BLaER1 treated with 17β-estradiol and CSF1 and Interleukin-3, amounts not matched to agents 10 nM and 100 nM (cell line): Measurements from ENCODE around the gene EPB41L4B.
A peak's percentile ranks its signal among the peaks of the same experiment; 100 is the strongest.

Source experiments
- H3K27ac ChIP-seq, 11 experiments: shearing (Covaris generic); formaldehyde crosslinking; 2 replicates each; pipeline ENCODE4 v1.8.1; 2022
- H3K27me3 ChIP-seq, 11 experiments: shearing (Covaris generic); formaldehyde crosslinking; 2 replicates each; pipeline ENCODE4 v1.8.1; 2022
- H3K36me3 ChIP-seq, 11 experiments: shearing (Covaris generic); formaldehyde crosslinking; 2 replicates each; pipeline ENCODE4 v1.8.1; 2022
- H3K4me1 ChIP-seq, 10 experiments: shearing (Covaris generic); formaldehyde crosslinking; 2 replicates each; pipeline ENCODE4 v1.8.1; 2022
- H3K4me2 ChIP-seq, 11 experiments: shearing (Covaris generic); formaldehyde crosslinking; 2 replicates each; pipeline ENCODE4 v1.8.1; 2022
- H3K4me3 ChIP-seq, 10 experiments: shearing (Covaris generic); formaldehyde crosslinking; 2 replicates each; pipeline ENCODE4 v1.8.1; 2022
- H3K9ac ChIP-seq, 11 experiments: shearing (Covaris generic); formaldehyde crosslinking; 2 replicates each; pipeline ENCODE4 v1.8.1; 2022
- H3K9me3 ChIP-seq, 11 experiments: shearing (Covaris generic); formaldehyde crosslinking; replicated peaks in 1 of 11; 2 replicates each; pipeline ENCODE4 v1.8.1; 2022
- H4K20me1 ChIP-seq, 11 experiments: shearing (Covaris generic); formaldehyde crosslinking; 2 replicates each; pipeline ENCODE4 v1.8.1; 2022
- Cebpa-rat ChIP-seq, 11 experiments: shearing (Covaris generic); IDR thresholded peaks; 2 replicates each; pipeline ENCODE4 v1.8.1; 2022

Gene EPB41L4B

DNA sequence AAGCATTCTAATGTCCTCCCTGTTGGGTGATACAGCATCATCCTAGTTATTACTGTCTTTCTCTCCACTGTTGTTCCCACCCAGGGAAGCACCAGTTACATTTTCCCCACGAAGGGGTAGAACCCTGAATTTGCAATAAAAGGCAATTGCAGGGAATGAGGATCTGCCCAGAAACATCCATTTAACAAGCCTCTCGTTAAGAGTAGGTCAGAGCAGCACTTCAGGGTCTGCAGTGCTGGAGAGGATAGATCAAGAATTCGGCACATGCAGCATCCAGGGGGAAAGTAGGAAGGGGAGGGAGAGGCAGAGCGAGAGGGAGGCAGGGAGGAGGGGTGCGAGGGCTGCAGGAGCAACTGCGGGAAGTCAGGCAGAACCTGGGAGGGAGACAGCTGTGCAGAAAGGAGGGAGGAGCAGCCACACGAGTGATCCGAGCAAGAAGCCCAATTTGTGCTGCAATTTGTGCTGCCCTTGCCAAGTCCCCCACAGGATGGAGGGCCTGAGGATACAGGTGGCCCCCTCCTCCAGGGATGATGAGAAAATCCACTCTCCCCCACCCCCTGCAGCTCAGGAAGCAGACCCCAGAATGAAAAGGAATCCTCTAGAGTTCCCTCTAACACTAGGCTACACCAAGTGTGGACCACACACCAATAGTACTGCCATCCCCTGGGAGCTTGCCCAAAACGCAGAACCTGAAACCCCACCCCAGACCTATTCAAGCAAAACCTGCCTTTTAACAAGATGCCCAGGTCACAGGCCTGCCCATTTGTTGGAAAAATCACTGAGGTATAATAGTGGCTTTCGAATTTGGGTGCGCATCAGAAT is 62.2 kb downstream of the EPB41L4B start:
- H3K27me3 ChIP-seq, result no peaks in the 10 kb centered on the region
- no peak for TF ChIP-seq Cebpa-rat (IDR thresholded peaks at IDR 0.05)
- H3K36me3 ChIP-seq, result no peaks in the 10 kb centered on the region
- H3K27ac ChIP-seq, result no peak overlapping the region
- peaks cover 0 to 16% (median 11%) of the 10 kb centered on the region in 10 experiments; a peak in 15 of 20 replicates for H3K4me1 ChIP-seq
- H3K4me2 ChIP-seq, result peak overlapping the region in 9 of 11 experiments; percentile 17 to 75 (median 68); a peak in 15 of 22 replicates
- no peaks in the 10 kb centered on the region for H4K20me1 ChIP-seq
- H3K9ac ChIP-seq, result 0 out of 22 replicates have a peak overlapping the region, but pooled peaks of 1 of the 11 experiments have one; percentile 33
- no peaks in the 10 kb centered on the region for H3K9me3 ChIP-seq
- H3K4me3 ChIP-seq, result no peak overlapping the region

DNA sequence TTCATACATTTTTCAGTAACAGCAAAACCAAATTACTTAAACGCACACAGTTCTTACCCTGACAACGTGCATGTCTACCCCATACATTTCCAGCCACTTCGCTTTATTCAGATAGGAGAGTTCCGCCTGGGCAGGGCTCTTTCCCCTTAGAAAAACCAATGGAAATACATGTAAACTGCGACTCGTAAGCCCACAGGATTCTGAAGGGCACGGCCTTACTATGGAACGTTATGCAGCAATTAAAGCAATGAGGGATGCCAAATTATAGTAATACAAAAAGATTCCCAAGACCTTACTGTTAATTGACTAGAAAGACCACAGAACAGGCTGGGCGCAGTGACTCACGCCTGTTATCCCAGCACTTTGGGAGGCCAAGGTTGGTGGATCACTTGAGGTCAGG is 64.5 kb downstream of the EPB41L4B start:
- no peak overlapping the region for H3K4me3 ChIP-seq
- H3K27me3 ChIP-seq, result no peaks in the 10 kb centered on the region
- H3K9me3 ChIP-seq, result no peaks in the 10 kb centered on the region
- H3K36me3 ChIP-seq, result no peaks in the 10 kb centered on the region
- no peak for TF ChIP-seq Cebpa-rat (IDR thresholded peaks at IDR 0.05)
- H4K20me1 ChIP-seq, result no peaks in the 10 kb centered on the region
- H3K4me1 ChIP-seq, result peaks cover 10 to 18% (median 13%) of the 10 kb centered on the region in 10 experiments
- H3K27ac ChIP-seq, result no peak overlapping the region
- H3K4me2 ChIP-seq, result no peak overlapping the region
- H3K9ac ChIP-seq, result no peak overlapping the region

DNA sequence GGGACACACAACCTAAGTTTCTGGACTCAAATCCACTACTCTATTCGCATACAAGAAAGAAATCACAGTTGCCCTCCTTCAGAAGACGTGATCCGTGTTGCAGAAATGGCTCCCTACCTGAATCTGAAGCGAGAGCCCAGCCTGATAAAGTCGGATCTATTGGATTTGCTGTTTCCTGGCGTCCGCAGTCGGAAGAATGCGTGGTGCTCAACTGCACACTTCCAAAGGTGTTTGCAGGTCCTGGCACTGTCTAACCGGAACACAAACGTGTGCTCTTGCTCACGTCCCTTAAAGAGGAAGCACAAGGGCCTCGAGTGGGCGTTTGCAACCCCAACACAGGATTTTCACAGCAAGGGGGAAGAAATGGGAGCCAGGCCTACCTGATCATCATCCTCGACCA is 65.5 kb downstream of the EPB41L4B start:
- no peak for TF ChIP-seq Cebpa-rat (IDR thresholded peaks at IDR 0.05)
- Histone ChIP-seq H3K4me1 (peaks cover 10 to 23% (median 16%) of the 10 kb centered on the region in 10 experiments), H3K27ac (no peak overlapping the region), H3K36me3 (no peaks in the 10 kb centered on the region), H3K9me3 (no peaks in the 10 kb centered on the region), H4K20me1 (no peaks in the 10 kb centered on the region), H3K4me2 (no peak overlapping the region), H3K4me3 (no peak overlapping the region), H3K9ac (no peak overlapping the region), H3K27me3 (no peaks in the 10 kb centered on the region)

DNA sequence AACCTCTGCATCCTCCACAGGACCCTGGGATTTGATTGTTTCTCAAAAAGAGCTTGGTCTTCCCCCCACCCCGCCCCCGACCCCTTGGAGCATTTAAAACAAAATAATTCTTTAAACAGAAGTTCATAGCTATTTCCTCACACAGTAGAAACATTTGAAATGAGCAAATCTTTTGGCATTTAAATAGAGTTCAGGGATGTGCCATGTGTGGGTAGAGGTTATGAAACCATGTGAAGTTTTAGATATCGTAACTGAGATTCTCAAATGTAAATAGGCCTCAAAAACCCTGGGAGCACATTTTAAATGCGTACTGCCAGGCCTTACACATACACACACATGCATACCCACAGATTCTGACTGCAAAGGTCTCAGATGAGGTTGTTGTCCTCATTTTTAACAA is 66.5 kb downstream of the EPB41L4B start:
- Histone ChIP-seq H3K27me3 (no peaks in the 10 kb centered on the region), H3K4me1 (peaks cover 10 to 25% (median 13%) of the 10 kb centered on the region in 10 experiments), H3K9ac (no peak overlapping the region), H3K9me3 (no peaks in the 10 kb centered on the region), H3K4me3 (no peak overlapping the region), H3K27ac (no peak overlapping the region), H3K36me3 (no peaks in the 10 kb centered on the region), H4K20me1 (no peaks in the 10 kb centered on the region), H3K4me2 (no peak overlapping the region)
- no peak for TF ChIP-seq Cebpa-rat (IDR thresholded peaks at IDR 0.05)

DNA sequence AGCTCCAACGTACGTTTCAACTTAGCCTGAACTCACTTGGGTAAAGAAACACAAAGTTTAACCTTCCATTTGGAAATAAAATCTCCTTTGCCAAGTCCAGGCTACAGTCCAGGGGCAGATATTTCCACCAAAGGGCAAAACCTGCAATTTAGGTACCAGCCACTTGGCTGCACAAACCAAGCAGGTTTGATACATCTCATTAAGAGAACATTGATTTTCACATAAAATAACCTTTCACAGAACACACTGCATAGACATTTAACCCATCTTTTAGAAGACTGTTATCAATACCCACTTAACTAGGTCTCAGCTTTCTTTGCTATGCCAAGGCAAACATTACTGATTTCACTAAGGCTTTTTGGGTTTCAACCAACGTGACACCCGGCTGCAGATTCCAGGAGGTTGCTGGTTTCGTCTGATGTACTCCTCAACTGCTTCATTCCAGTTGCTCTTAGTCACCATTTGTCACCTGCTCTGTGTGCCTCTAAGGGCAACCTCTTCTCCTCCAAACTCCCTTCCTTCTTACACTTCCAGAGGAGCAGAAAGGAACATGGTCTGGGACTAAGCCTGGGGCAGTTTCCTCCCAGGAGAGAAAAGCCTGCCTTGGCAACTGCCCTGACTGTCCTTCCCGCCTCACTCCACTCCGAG is 67.1 kb downstream of the EPB41L4B start:
- Histone ChIP-seq H3K9me3 (no peaks in the 10 kb centered on the region), H3K4me1 (peaks cover 6 to 25% (median 8%) of the 10 kb centered on the region in 10 experiments), H3K4me2 (no peak overlapping the region), H4K20me1 (no peaks in the 10 kb centered on the region), H3K36me3 (no peaks in the 10 kb centered on the region), H3K27ac (no peak overlapping the region), H3K27me3 (no peaks in the 10 kb centered on the region), H3K9ac (no peak overlapping the region), H3K4me3 (no peak overlapping the region)
- TF ChIP-seq Cebpa-rat (IDR thresholded peaks at IDR 0.05), result no peak

DNA sequence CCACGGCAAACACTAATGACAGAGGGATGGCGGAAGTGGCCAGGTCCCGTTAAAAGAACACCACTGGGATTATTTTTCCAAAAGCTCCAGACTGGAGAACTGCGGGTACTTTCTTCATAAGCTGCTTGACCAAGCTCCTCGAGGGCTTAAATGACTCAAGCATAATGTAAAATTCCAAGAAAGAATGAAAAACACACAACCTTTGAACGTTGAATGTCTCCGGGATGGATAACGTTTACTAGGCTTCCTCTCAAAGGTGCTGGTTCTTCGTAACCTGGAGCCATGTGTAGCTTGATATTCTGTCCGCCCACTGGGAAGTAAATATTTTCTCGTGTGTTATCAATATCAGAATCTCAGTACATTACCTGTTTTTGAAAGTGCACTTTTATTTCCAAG is 67.6 kb downstream of the EPB41L4B start:
- H3K27ac ChIP-seq, result no peak overlapping the region
- H3K27me3 ChIP-seq, result no peaks in the 10 kb centered on the region
- H4K20me1 ChIP-seq, result no peaks in the 10 kb centered on the region
- H3K9ac ChIP-seq, result no peak overlapping the region
- peaks cover under 1 to 25% (median 3%) of the 10 kb centered on the region in 10 experiments; a peak in 15 of 20 replicates for H3K4me1 ChIP-seq
- no peaks in the 10 kb centered on the region for H3K9me3 ChIP-seq
- no peaks in the 10 kb centered on the region for H3K36me3 ChIP-seq
- H3K4me3 ChIP-seq, result no peak overlapping the region
- no peak overlapping the region for H3K4me2 ChIP-seq
- no peak for TF ChIP-seq Cebpa-rat (IDR thresholded peaks at IDR 0.05)

DNA sequence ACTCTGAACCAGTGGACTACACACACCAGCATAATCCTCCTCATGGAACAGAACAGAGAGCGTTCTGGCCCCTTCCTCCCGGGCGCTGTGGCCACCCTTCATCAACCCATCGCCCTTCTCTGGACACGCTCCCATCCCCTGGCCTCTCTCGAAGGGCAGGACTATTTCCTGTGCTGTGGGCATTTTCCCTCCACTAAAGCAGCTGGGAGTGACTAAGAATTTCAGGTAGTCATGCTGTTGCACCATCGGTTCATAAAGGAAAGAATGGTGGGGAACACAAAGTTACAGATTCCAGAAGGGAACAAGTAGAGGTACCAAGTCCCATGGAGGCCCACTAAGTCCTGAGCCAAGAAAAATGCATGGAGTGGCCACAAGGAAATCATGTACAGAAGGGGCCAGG is 68.6 kb downstream of the EPB41L4B start:
- H4K20me1 ChIP-seq, result no peaks in the 10 kb centered on the region
- no peaks in the 10 kb centered on the region for H3K27me3 ChIP-seq
- 0 out of 22 replicates have a peak overlapping the region, but pooled peaks of 1 of the 11 experiments have one; percentile 38 for H3K27ac ChIP-seq
- no peak for TF ChIP-seq Cebpa-rat (IDR thresholded peaks at IDR 0.05)
- H3K9ac ChIP-seq, result no peak overlapping the region
- no peaks in the 10 kb centered on the region for H3K9me3 ChIP-seq
- peak overlapping the region in 3 of 11 experiments; percentile 47 to 72 (median 64); a peak in 6 of 22 replicates for H3K4me2 ChIP-seq
- H3K4me3 ChIP-seq, result no peak overlapping the region
- no peaks in the 10 kb centered on the region for H3K36me3 ChIP-seq
- H3K4me1 ChIP-seq, result peaks cover 0 to 25% (median 5%) of the 10 kb centered on the region in 10 experiments; a peak in 9 of 20 replicates

DNA sequence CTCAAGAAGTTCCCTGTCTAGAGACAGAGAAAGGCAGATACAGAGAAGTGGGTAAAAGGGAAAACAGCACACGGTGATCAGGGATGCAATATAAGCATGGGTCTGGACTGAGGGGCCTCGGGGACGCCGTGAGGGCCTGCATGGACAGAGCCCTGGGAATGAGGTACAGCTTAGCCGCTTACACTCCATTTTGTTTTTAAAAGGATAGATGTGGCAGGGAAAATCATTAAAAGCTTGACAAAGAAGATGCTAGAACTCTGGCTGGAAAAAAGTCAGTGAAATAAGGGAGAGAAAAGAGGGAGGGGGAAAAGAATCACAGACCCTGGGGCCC is 69.1 kb downstream of the EPB41L4B start:
- H3K4me2 ChIP-seq, result peak overlapping the region in 3 of 11 experiments; percentile 47 to 72 (median 64); a peak in 6 of 22 replicates
- H3K4me1 ChIP-seq, result peaks cover 0 to 25% (median 5%) of the 10 kb centered on the region in 10 experiments; a peak in 9 of 20 replicates
- H3K27ac ChIP-seq, result peak overlapping the region in 1 of 11 experiments; percentile 38; a peak in 1 of 22 replicates
- H4K20me1 ChIP-seq, result no peaks in the 10 kb centered on the region
- no peak for TF ChIP-seq Cebpa-rat (IDR thresholded peaks at IDR 0.05)
- H3K4me3 ChIP-seq, result no peak overlapping the region
- no peaks in the 10 kb centered on the region for H3K36me3 ChIP-seq
- no peaks in the 10 kb centered on the region for H3K27me3 ChIP-seq
- no peaks in the 10 kb centered on the region for H3K9me3 ChIP-seq
- no peak overlapping the region for H3K9ac ChIP-seq

DNA sequence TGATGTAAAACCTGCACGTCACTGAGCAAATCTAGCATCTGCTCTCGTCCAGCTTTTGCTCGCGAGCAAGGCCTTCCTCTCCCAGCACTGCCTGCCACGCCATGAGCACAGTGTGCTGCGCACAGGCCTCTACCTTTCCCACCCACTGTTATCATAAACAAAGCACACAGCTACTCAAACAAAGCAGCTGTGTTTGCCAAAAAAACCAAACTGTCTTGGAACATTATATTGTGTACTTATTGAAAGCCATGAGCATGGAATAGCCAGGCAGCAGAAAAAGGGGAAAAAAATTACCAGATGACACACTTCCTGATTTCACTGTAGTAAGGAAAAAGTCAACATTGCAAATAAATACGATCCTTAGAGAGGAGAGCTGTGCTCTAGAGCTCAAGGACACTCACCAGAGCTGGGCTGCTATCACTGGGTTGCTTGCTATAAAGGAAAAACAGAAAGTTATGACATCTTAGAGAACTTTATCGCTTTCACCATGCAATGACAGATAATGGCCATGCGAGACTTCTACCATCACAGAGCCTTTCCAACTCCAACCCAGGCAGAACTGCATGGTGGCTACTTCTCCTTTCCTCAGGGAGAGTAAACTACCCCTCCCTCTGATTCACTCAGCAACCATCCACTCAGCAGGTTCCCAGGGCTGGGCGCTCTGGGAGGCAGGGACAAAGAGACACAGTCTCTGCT is 69.6 kb downstream of the EPB41L4B start:
- Histone ChIP-seq H3K9ac (no peak overlapping the region), H3K27ac (peak overlapping the region in 1 of 11 experiments; percentile 38; a peak in 1 of 22 replicates), H3K9me3 (no peaks in the 10 kb centered on the region), H3K27me3 (no peaks in the 10 kb centered on the region), H3K4me1 (peaks cover 0 to 25% (median 5%) of the 10 kb centered on the region in 10 experiments; a peak in 9 of 20 replicates), H3K4me2 (peak overlapping the region in 3 of 11 experiments; percentile 47 to 72 (median 64); a peak in 6 of 22 replicates), H3K36me3 (no peaks in the 10 kb centered on the region), H4K20me1 (no peaks in the 10 kb centered on the region), H3K4me3 (no peak overlapping the region)
- no peak for TF ChIP-seq Cebpa-rat (IDR thresholded peaks at IDR 0.05)
